ENCODE data around the gene TYMS. TPM values are rescaled to one million over a fixed set of nuclear protein-coding genes. Genes with fewer than 3 reads are reported as not detected.

Gene TYMS
- total and polyA plus RNA-seq, 8 donors: 25.9 to 226 (median 142) TPM

GRCh38 chr18:629269-630150 is 27.9 kb upstream of the TYMS start:
- no peak for TF ChIP-seq CTCF (IDR thresholded peaks at IDR 0.05)
- H3K27me3 ChIP-seq: no peaks in the 10 kb centered on the region
- no peaks in the 10 kb centered on the region for H3K4me1 ChIP-seq
- DNase-seq (no peak), ATAC-seq (no peak)
- intact Hi-C loops (cut with DNase I): no loop called here
- H3K4me3 ChIP-seq: no peak overlapping the region
- no peaks in the 10 kb centered on the region for H3K9me3 ChIP-seq
- H3K27ac ChIP-seq: no peak overlapping the region
- H3K36me3 ChIP-seq: no peaks in the 10 kb centered on the region

GRCh38 chr18:631560-631959 is 25.9 kb upstream of the TYMS start:
- intact Hi-C loops (cut with DNase I): no loop called here
- Histone ChIP-seq H3K4me1 (no peaks in the 10 kb centered on the region), H3K27me3 (no peaks in the 10 kb centered on the region), H3K9me3 (no peaks in the 10 kb centered on the region), H3K27ac (no peak overlapping the region), H3K4me3 (no peak overlapping the region), H3K36me3 (no peaks in the 10 kb centered on the region)
- DNase-seq (no peak), ATAC-seq (no peak)
- TF ChIP-seq CTCF (IDR thresholded peaks at IDR 0.05): no peak

GRCh38 chr18:634551-635045 is 22.9 kb upstream of the TYMS start:
- no peak overlapping the region for H3K4me3 ChIP-seq
- H3K27ac ChIP-seq: no peak overlapping the region
- intact Hi-C loops (cut with DNase I): no loop called here
- TF ChIP-seq CTCF (IDR thresholded peaks at IDR 0.05): no peak
- DNase-seq (no peak), ATAC-seq (no peak)
- H3K27me3 ChIP-seq: no peaks in the 10 kb centered on the region
- H3K4me1 ChIP-seq: no peaks in the 10 kb centered on the region
- no peaks in the 10 kb centered on the region for H3K9me3 ChIP-seq
- no peaks in the 10 kb centered on the region for H3K36me3 ChIP-seq

- TF ChIP-seq CTCF (IDR thresholded peaks at IDR 0.05): no peak
- H3K4me1 ChIP-seq: no peaks in the 10 kb centered on the region
- H3K27ac ChIP-seq: no peak overlapping the region
- no peak overlapping the region for H3K4me3 ChIP-seq
- intact Hi-C loops (cut with DNase I): no loop called here
- DNase-seq (no peak), ATAC-seq (no peak)
- no peaks in the 10 kb centered on the region for H3K36me3 ChIP-seq
- no peaks in the 10 kb centered on the region for H3K27me3 ChIP-seq
- H3K9me3 ChIP-seq: no peaks in the 10 kb centered on the region
Observed at GRCh38 chr18:635171-635570, 22.3 kb upstream of the TYMS start.

GRCh38 chr18:641224-641623 is 16.2 kb upstream of the TYMS start:
- Histone ChIP-seq H3K4me3 (no peak overlapping the region), H3K27me3 (no peaks in the 10 kb centered on the region), H3K27ac (no peak overlapping the region), H3K9me3 (no peaks in the 10 kb centered on the region), H3K36me3 (no peaks in the 10 kb centered on the region), H3K4me1 (no peaks in the 10 kb centered on the region)
- TF ChIP-seq CTCF (IDR thresholded peaks at IDR 0.05): no peak
- intact Hi-C loops (cut with DNase I): no loop called here
- no peak for ATAC-seq
- DNase-seq: no peak
